Kidney epithelial cell (primary cell): ENCODE results near the gene CYP27C1. TPM values are rescaled to one million over a fixed set of nuclear protein-coding genes. Genes with fewer than 3 reads are reported as not detected.

Experiments
- DNase-seq: peaks from one replicate; pipeline ENCODE4 v3.0.0-alpha.2; 2010; ENCODE audit warnings: low read depth
- H3K27me3 ChIP-seq: 2 replicates; pipeline ENCODE4 v1.6.0; 2011; ENCODE audit warnings: low read length; ENCODE audit not compliant: control insufficient read depth, insufficient read depth
- H3K36me3 ChIP-seq: 2 replicates; pipeline ENCODE4 v1.5.1; 2011; ENCODE audit warnings: low read length; ENCODE audit not compliant: control insufficient read depth, insufficient read depth
- H3K4me3 ChIP-seq: 2 replicates; pipeline ENCODE4 v1.5.1; 2011; ENCODE audit warnings: low read depth, mild to moderate bottlenecking, control low read depth, low read length
- CTCF ChIP-seq: IDR thresholded peaks from 2 replicates; pipeline ENCODE4 v1.5.1; 2011; ENCODE audit warnings: mild to moderate bottlenecking, moderate library complexity, low read length, control low read depth, inconsistent platforms; ENCODE audit not compliant: insufficient read depth, poor library complexity, severe bottlenecking
- total RNA-seq: library from RNA; depleted of rRNA; stranded (reverse); fragments of >200 nt; gene quantifications from 2 replicates; pipeline ENCODE4 v1.2.3, GENCODE V29; 2015

The CYP27C1 gene
- total RNA-seq, 1 donor from 2014 or later = 2.3 TPM

- no peak for TF ChIP-seq CTCF
- DNase-seq = no peak
- Histone ChIP-seq H3K4me3 (no peak overlapping the region), H3K27me3 (no peaks in the 10 kb centered on the region), H3K36me3 (no peaks in the 10 kb centered on the region)
Observed at GRCh38 chr2:127134833-127135830, 85.0 kb downstream of the CYP27C1 start.

GRCh38 chr2:127134235-127134634, 85.9 kb downstream of the CYP27C1 start:
- DNase-seq = no peak

More at GRCh38 chr2:127134235-127134634, 85.9 kb downstream of the CYP27C1 start:
- Histone ChIP-seq H3K27me3 (no peaks in the 10 kb centered on the region), H3K4me3 (no peak overlapping the region), H3K36me3 (no peaks in the 10 kb centered on the region)
- no peak for TF ChIP-seq CTCF

Other genes with a start within 250 kb of the CYP27C1 start
- 90.9 and 98.5 TPM in 2 replicates for gene BIN1, start 113.1 kb downstream of the CYP27C1 start, total RNA-seq
- gene ERCC3, start 73.8 kb upstream of the CYP27C1 start, total RNA-seq = 31.5 and 34.9 TPM in 2 replicates
- gene MAP3K2, start 167.7 kb upstream of the CYP27C1 start, total RNA-seq = 42.2 and 59.4 TPM in 2 replicates
- gene PROC, start 198.1 kb upstream of the CYP27C1 start, total RNA-seq = 1.4 and 2.9 TPM in 2 replicates